ENCODE measurements around the gene CCDC17.

CCDC17 gene

GRCh38 chr1:45583666-45584350 lies 40.0 kb downstream of the CCDC17 start, which contains the start of gene NASP:
NASP (plus strand) TSS chr1:45584041; CDS start chr1:45584147, 106 bp downstream.
- DNase-seq (ENCODE audit: low read depth): peak; percentile 85

GRCh38 chr1:45583264-45583665 lies 40.6 kb downstream of the CCDC17 start:
- peak; percentile 98 for DNase-seq (ENCODE audit: low read depth)

- DNase-seq (ENCODE audit: low read depth): no peak
These were observed 49.7 kb downstream of the CCDC17 start for GRCh38 chr1:45574105-45574626.

GRCh38 chr1:45573231-45573804 lies 50.5 kb downstream of the CCDC17 start:
- DNase-seq (ENCODE audit: low read depth): no peak

GRCh38 chr1:45570631-45571030 lies 53.2 kb downstream of the CCDC17 start:
- DNase-seq (ENCODE audit: low read depth): no peak

Measured in ELR (cell line).